NAMALWA (cell line): ENCODE results near the gene ACOT6.
"Not testable (repeated sequence)": the region's sequence is repeated elsewhere in the genome, so short reads cannot be mapped to it uniquely, and the experiment has no call there.

Experiments
- DNase-seq: peaks from one replicate; pipeline ENCODE4 v3.0.0-alpha.2; 2015; ENCODE audit warnings: low spot score

ACOT6 gene

GRCh38 chr14:73655851-73656250 lies 43.5 kb downstream of the ACOT6 start:
- DNase-seq, result no peak

DNA sequence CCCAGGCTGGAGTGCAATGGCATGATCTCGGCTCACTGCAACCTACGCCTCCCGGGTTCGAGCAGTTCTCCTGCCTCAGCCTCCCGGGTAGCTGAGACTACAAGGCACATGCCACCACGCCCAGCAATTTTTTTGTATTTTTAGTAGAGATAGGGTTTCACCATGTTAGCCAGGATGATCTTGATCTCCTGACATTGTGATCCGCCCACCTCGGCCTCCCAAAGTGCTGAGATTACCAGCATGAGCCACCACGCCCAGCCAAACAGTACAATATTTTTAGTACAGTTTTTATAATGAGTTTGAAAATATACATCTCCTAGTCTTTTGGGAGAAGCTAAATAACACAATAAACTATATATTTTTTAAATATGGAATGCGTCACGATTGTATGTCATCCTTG lies 46.9 kb downstream of the ACOT6 start:
- DNase-seq, result not testable (repeated sequence)

DNA sequence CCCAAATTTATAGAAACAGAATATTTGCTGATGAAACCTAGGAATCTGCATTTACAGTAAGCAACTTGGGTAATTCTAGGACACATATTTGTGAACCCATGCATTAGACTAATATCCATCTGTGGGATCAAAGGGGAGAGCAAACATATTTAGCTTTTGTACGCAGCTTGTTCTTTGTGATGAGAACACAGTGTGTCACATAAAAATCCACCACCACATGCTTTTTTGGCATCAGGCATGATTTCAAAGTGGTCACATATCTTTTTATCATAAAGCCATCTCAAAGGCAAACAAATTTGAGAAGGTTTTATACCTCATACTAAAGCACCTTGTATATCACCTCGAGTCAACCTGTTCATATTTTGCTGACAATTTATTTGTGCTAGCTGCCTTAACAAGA lies 48.2 kb downstream of the ACOT6 start:
- no peak for DNase-seq

- DNase-seq, result no peak
Measured at GRCh38 chr14:73661872-73662271, 49.6 kb downstream of the ACOT6 start.

DNA sequence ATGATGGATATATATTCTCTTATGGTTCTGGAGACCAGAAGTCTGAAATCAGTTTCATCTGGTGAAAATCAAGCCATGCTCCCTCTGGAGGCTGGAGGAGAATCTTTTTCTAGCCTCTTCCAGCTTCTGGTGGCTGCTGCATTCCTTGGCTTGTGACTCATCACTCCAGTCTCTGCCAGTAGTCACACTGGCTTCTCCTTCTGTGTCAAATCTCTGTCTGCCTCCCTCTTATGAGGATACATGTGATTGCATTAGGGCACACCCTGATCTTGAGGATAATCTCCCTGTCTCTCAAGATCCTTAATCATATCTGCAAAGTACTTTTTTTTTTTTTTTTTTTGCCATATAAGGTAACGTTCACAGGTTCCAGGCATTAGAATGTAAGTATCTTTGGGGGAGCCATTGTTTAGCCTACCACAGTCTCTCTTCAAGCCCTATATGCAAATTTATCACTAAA lies 50.2 kb downstream of the ACOT6 start:
- no peak for DNase-seq

- DNase-seq, result no peak
Measured at GRCh38 chr14:73663548-73664212, 51.4 kb downstream of the ACOT6 start.

DNA sequence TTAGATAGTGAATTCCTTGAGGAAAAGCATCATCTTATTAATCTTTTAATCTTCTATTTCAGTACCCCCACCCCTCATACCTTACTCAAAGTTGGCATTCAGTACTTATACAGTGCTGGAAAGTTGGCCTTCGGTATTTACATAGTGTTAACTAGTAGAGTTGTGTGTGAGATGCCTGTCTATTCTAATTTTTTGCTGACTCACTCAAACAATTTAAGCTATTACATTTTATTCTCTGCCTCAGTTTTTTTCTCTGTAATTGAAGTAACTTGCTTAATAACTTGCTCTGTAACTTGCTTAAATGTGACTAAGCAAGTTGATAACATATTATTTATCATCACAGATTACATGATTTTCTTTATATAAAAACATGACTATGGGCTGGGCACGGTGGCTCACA lies 52.8 kb downstream of the ACOT6 start:
- no peak for DNase-seq

DNA sequence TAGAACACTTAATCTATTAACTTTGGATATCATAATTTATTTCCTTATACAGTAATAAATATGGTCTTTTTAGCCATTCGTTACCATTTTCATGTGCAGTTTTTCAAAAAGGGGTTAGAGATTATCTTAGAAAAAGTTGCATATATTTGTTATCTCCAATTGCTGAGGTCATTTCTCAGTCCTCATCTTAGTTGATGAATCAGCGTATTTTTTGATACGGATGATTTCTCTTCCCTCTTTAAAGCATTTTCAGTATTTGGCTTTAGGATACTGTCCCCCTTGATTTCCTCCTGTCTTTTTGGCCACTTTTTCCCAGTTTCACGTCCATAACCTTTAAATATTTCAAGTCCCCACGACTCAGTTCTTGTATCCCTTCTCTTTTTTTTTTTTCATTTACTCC lies 54.3 kb downstream of the ACOT6 start:
- no peak for DNase-seq

DNA sequence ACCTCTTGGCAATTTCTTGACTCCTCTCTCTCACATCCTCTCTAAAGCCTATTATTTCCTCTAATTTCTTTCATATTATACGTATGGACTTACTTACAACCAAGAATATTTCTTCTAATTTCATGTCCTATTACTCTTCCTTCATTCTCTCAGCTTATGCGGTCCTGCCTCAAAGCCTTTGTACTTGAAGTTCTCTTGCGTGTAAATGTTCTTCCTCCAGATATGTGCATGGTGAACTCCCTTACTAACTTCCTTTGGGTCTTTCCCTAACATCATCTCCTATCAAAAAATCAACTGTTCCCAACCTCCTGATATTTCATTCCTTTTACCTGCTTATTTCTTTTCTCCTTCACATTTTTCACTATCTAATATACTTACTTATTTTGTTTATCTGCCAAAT lies 55.5 kb downstream of the ACOT6 start:
- no peak for DNase-seq
